NCI-H446 (cell line): ENCODE measurements around the gene CNNM4.
A peak's percentile ranks its signal among the peaks of the same experiment; 100 is the strongest.

Experiments used
- DNase-seq, 2 experiments: peaks; one replicate each; lab custom pipeline; 2025; lab: John Stamatoyannopoulos, UW

CNNM4 gene

GRCh38 chr2:96810783-96811192 lies 50.1 kb downstream of the CNNM4 start:
- no peak for DNase-seq

- DNase-seq = no peak
Observed at GRCh38 chr2:96811917-96812316, 51.2 kb downstream of the CNNM4 start.

GRCh38 chr2:96813656-96814055 lies 53.0 kb downstream of the CNNM4 start:
- no peak for DNase-seq

GRCh38 chr2:96815326-96816126 lies 54.8 kb downstream of the CNNM4 start:
- no peak for DNase-seq

GRCh38 chr2:96816127-96816835 lies 55.6 kb downstream of the CNNM4 start, which contains the start of gene CNNM3:
Gene CNNM3 (plus strand): TSS chr2:96816268. CDS start chr2:96816278, 10 bp downstream.
- DNase-seq = peak; percentile 81 to 94

- DNase-seq = no peak
Observed at GRCh38 chr2:96816836-96817702, 56.4 kb downstream of the CNNM4 start.

- DNase-seq = no peak
Observed at GRCh38 chr2:96817882-96818281, 57.2 kb downstream of the CNNM4 start.

- no peak for DNase-seq
Observed at GRCh38 chr2:96819128-96819875, 58.6 kb downstream of the CNNM4 start.

GRCh38 chr2:96819876-96820511 lies 59.3 kb downstream of the CNNM4 start:
- no peak for DNase-seq

- DNase-seq = no peak
Observed at GRCh38 chr2:96821113-96821675, 60.5 kb downstream of the CNNM4 start.

GRCh38 chr2:96822786-96823185 lies 62.1 kb downstream of the CNNM4 start:
- no peak for DNase-seq

- DNase-seq = no peak
Observed at GRCh38 chr2:96823198-96823597, 62.5 kb downstream of the CNNM4 start.

- DNase-seq = no peak
Observed at GRCh38 chr2:96824079-96824870, 63.6 kb downstream of the CNNM4 start.

- no peak for DNase-seq
Observed at GRCh38 chr2:96825057-96825456, 64.4 kb downstream of the CNNM4 start.

GRCh38 chr2:96826546-96827278 lies 66.0 kb downstream of the CNNM4 start:
- no peak for DNase-seq

- DNase-seq = no peak
Observed at GRCh38 chr2:96828436-96828835, 67.7 kb downstream of the CNNM4 start.

- DNase-seq = no peak
Observed at GRCh38 chr2:96828874-96829273, 68.2 kb downstream of the CNNM4 start.

GRCh38 chr2:96830044-96830562 lies 69.4 kb downstream of the CNNM4 start:
- no peak for DNase-seq

- no peak for DNase-seq
Observed at GRCh38 chr2:96831679-96832078, 71.0 kb downstream of the CNNM4 start.
